AG08396 (cell line): Measurements from ENCODE around the gene SVEP1.
"Not testable (repeated sequence)": the region's sequence is repeated elsewhere in the genome, so short reads cannot be mapped to it uniquely, and the experiment has no call there.

Source experiments
- DNase-seq: peaks from one replicate; pipeline ENCODE4 v3.0.0; 2012; ENCODE audit warnings: low spot score, mixed read lengths

Gene SVEP1

DNA sequence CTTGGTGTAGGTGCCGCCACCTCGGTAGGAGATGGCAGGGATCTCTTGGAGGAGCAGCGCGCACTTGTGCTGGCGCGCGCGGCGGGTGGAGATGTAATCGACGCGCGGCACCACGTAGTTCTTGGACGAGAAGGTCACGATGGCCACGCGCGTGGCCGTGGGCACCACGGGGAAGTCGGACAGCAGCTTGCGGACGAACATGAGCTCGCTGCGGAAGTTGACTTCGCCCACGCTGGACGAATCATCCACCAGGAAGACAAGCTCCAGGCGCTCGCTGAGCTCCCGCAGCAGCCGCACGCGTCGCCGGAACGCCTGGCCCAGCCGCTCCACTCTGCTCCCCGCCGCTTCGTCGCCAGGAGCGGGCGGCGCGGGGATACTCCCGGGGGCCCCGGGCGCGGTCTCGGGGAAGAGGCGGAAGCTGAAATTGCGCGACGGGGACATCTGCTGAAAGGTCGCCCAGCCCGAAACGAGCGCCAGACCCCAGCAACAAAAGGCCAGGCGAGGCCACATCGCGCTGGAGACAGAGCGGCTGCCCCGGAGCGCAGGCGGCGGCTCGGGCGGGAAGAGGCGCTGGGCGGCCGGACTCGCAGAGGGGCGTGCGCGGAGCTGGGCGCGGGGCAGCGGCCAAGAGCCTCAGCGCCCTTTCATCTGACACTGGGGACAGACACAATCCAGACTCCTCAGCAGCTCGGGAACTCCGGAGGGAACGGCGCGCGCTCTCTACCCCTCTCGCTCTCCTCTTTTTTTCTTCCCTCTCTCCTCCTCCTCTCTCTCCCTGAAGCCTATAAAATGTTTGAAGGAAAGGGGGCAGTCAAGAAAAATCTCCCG is at the start of gene SVEP1:
TSS of gene SVEP1 (minus strand) at position 708 of the 828 bp plus-strand sequence. CDS start at position 510, 198 bp downstream.
- peak; percentile 53 for DNase-seq

DNA sequence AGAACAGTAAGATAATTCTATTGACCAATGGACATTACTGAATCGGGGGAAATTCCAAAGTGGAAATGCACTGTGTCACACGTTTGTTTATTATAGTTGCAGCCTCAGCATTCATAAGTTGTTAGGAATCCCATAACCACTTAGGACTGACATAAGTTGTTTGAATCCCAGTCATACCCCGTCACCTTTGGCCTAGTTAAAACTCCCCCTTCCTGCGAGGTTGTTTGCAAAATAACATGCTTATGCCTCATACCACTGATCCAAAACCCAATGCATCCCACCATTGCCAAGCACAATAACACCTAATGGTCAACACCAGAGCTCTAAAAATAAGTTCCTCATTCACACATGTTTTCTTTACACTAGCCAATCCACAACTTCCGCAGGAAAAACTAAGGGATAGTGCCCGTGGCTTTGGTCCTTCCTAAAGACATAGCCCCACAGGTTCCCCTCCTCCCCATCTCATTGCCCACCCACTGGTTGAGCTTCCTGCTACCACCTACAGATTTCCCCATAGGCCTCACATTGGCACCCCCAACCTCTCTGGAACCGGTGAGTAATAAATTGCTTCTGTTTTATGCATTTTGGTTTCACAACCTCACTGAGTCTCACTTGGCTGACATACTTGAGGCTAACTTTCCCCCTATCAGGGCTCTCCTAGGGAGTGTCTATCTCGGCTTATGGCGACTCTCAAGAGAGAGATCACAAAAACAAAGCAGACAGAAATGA is 46.7 kb upstream of the SVEP1 start:
- DNase-seq = peak; percentile 30

DNA sequence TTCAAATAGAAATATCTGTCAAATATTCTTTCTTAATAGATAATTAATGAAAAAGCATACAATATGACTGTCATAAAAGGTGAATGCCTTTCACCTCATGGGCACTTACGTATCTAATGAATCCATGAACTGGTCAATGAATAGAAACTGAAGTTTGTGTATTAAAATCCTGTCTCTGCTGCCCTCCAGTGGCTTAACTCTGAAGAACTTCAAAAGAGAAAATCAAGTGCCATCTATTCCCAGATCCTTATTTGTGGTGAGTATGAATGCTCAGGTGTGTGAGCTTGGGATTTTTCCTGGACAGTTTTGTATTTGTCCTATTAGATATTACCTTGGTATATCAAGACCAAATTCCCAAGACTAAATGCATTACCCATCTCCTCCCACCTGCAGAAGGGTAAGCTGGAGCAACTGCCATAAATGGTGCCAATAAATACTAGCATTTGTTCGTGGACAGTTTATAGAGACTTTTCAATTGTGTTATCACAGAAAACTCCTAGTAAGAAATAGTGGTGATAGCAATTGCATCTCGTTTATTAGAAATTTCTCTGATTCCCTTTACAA is 44.0 kb upstream of the SVEP1 start:
- peak; percentile 14 for DNase-seq

DNA sequence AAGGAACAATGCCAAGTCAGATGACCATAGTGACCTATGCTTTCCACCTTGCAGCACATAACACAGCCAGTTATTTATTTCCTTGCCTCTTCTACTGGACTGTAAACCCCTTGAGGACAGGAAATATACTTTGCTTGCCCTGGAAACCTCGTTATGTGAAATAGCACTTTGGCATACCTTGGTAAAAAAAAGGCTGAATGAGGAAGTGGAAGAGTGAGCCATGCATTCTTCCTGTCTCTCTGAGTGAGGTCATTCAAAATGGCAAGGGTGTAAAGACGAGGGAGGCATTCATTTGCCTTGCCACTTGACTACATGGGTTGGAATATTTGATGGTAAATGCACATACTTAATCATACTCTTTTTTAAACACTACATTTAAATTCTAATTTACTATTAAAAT is 42.8 kb upstream of the SVEP1 start:
- no peak for DNase-seq

DNA sequence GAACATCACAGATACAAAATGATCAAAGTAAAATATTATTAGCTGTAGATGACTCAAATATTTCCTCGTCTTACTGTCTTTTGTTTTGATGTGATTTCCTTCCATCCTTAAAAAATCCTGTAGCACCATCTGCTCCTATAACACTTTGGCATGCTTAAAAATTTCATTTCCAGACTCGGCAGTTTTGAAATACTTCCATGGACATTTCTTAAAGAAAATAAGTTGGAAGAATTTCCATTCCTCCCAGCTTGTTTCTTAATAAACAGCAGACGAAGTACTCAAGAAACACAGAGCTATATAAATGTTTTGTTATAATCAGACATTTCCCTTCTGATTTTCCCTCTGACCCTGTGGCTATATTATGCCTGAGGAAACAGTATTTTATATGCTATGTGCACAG is 41.2 kb upstream of the SVEP1 start:
- no peak for DNase-seq

DNA sequence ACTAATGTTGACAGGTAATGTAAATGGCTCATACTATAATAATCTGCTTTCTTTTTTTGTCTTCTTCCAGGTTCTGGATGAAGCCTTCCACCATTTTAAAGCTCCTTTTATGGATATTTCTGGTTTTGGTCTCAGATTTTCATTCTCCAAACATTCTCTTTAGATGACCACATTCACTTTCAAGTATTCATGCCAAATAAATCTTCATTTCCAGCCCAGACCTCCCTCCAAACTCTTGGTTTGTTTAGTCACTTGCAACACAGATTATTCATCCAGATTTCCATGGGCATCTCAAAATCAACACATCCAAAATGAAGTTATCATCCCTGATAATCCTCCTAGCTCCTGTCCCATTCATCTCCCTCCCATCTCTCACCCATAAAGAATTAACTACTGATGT is 40.3 kb upstream of the SVEP1 start:
- DNase-seq = peak; percentile 9

DNA sequence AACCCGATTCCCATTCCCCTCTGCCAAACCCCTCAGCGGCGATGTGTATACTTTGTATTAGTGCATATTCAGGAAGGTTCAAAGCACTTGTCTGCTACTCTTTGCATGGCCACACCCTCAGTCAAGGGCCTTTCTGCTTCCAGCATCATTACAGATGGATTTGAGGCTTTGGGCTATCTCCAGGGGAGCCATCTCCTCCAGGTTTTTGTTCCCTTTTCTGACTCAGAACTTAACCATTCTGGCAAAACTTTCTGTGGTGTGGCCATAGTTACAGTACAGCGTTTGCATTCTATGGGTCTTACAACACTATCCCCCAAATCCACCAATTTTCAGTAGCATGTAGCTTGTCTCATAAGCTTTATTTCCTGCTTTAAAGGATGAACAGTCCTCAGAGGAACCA is 36.0 kb upstream of the SVEP1 start:
- DNase-seq = peak; percentile 18

DNA sequence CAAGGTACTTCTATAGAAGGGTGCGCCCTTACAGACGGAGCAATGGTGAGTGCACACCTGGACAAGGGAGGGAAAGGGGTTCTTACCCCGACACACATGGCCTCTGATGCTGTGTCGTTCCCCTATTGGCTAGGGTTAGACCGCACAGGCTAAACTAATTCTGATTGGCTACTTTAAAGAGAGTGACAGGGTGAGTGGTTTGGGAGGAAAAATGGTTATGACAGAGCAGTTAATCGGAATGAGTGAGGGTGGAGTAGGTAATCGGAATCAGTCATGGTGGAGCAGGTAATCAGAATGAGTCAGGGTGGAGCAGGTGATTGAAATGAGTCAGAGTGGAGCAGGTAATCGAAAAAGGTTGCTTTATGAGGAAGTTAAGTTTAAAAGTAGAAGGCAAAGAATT is 35.0 kb upstream of the SVEP1 start:
- not testable (repeated sequence) for DNase-seq

DNA sequence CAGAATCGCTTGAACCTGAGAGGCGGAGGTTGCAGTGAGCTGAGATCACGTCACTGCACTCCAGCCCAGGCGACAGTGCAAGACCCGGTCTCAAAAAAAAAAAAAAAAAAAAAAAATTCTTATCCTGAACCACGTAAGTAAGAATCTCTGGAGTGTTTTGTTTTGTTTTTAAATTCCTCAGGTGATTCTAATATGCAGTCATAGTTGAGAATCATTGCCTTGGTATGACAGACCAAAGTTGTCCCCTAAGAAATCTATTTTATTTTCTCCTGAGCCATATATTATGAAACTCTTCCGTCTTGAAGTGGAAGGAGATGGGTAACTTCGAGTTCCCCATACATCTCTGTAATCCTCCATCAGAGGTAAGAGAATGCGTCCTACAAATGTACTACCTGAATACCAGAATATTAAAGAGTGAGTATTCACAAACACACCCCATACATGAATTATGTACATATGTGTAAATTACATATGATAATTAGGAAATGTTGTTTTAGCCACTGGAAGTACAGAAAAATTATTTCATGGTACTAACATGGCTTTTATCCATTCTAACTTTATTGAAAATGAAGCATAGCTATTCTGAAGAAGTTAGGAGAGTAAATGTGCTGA is 26.7 kb upstream of the SVEP1 start:
- DNase-seq = no peak

DNA sequence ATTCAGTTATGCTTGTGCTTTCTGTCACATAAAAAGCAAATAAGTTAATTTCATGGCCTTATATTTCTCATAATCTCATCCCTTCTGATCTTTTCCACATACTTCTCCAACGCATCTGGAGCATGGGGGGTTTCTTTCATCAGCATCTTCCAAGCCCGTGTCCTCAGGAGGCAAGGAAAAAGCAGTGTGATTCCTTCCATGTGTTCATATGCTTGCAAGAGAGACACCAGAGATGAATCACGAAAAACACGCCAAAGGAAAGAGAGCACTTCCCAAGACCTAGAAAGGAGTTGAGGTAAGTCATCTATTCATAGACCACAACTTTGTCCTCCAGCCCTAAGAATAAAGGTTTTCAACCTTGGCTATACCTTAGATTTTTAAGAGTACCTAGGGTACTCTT is 26.0 kb upstream of the SVEP1 start:
- no peak for DNase-seq

DNA sequence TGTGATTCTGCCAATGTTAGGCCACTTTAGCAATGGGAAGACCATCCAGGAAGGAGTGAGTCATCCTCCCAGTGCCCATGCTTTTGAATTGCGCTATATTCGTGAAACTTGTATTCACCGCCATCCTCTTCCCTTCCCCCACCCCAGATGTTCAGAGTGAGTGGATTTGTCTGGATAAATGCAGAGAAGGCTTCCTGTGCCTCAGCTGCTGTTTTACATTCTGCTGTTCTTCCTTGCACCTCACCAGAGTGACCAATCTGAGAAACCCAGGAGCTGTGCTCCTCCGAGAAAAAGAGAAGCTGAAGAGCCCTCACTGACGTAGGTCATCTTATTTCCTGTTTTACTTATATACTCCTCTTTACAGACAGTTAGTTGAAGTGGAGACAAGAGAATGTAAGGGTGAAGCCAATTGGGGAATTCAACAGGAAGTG is 24.6 kb upstream of the SVEP1 start:
- DNase-seq = no peak

DNA sequence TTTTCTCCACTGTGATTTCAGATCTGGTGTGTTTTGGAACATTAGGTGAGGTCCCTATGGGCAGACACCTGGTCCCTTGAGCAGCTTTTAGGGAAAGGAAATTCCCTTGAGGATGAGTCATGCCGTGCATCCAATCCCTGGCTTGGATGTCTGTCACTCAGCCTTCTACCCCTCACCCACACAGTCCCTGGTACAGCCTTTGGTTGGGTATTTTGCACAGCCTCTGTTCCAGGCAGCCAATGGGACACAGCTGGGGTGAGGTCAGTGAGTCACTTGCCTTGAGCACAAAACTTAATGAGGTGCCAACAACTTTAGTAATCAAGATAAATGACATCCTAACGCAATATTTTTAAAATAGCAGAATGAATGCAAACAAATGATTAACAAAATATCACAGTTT is 22.7 kb upstream of the SVEP1 start:
- no peak for DNase-seq

DNA sequence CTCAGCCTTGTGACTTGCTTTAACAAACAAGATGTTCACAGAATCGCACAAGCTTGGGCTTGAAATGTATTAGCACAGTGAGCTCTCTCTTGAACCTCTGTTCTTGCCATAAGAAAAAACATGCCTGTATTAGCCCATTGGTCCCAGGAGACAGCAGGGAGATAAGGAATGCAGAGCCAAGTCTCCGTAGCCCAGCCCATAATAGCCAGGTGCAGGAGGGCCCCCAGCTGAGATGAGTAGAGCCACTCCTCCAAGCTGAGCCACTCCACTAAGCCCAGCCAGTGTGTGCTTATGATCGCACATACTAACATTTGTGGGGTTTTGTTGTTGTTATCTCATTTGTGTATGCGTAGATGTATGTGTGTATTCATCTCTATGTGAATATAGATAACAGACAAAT is 21.6 kb upstream of the SVEP1 start:
- no peak for DNase-seq

DNA sequence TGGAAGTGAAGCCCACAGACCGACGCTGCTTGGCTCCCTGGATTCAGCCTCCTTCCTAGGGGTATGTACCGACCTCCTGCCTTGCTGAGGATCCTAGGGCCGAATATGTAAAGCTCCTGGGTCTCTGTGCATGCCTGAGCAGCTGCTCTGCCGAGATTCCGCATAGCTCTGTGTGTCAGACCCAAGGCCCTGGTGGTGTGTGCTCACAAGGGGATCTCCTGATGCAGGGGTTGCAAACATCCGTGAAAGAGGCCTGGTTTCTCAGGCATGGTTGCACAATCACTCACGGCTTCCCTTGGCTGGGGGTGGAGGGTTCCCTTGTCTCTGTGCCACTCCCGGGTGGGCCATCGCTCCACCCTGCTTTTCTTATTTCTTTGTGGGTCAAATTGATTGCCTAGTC is 19.9 kb upstream of the SVEP1 start:
- DNase-seq = no peak

DNA sequence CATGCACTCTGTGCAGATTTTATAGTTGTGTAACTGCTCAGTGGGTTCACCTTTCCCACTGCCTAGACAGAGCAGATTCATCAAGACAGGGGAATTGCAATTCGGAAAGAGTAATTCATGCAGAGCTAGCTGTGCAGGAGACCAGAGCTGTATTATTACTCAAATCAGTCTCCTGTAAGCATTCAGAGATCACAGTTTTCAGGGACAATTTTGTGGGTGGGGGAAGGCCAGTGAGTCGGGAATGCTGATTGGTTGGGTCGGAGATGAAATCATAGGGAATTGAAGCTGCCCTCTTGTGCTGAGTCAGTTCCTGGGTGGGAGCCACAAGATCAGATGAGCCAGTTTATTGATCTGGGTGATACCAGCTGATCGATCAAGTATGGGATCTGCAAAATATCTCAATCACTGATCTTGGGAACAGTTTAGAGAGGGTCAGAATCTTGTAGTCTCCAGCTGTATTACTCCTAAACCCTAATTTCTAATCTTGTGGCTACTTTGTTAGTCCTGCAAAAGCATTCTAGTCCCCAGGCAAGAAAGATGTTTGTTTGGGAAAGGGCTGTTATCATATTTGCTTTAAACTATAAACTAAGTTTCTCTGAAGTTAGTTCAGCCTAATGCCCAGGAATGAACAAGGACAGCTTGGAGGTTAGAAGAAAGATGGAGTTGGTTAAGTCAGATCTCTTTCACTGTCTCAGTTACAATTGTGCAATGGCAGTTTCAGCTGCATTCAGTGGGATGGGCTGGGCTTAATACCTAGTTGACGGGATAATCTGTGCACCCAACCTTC is 12.7 kb upstream of the SVEP1 start:
- DNase-seq = no peak

DNA sequence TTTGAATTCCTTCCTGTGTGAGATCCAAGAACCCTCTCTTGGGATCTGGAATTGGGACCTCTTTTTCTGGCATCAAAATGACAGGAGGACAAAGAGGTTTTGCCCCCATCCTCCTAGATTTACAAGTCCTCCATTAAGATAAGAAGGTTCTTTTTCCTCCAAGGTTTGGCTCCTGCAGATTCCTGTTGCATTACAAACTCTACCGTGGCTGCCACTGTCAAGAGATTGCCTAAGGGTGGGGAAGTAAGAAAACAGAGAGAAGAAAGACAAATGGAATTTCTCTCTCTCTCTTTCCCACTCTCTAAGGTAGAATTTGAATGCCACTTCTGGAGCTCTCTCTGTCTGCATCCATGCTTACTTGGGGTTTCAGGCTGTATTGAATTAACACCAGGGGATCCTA is 12.0 kb upstream of the SVEP1 start:
- DNase-seq = no peak

DNA sequence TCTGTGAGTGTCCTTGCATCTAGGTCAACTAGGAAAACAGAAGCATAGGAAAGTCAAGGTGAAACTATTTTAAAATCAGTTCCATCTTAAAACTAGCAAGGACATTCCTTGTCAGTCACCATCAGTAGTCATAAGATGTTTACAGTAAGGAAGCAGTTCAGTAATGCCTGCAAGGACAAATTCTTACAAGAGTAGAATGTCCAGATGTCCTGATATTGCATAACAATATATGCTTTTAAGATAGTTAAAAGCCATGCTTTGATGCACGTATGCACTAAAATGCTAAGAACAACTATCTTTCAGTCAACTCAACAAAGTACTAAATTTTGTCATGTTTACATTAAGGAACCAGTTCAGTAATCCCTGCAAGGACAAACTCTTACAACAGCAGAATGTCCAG is 11.3 kb upstream of the SVEP1 start:
- DNase-seq = no peak

DNA sequence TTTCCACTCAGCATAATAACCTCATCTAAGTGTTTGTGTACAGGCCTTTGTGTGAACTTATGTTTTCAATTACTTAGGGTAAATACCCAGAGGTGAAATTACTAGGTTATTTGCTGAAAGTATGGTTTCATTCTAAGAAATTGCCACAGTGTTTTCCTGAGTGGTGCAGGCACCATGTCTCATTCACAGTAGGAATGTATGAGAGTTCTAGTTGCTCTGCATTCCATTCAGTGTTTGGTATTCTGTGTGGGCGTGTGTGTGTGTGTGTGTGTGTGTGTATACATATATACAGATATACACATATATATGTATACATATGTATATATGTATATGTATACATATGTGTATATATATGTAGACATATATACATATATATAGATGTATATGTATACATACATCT is 8.8 kb upstream of the SVEP1 start:
- no peak for DNase-seq

DNA sequence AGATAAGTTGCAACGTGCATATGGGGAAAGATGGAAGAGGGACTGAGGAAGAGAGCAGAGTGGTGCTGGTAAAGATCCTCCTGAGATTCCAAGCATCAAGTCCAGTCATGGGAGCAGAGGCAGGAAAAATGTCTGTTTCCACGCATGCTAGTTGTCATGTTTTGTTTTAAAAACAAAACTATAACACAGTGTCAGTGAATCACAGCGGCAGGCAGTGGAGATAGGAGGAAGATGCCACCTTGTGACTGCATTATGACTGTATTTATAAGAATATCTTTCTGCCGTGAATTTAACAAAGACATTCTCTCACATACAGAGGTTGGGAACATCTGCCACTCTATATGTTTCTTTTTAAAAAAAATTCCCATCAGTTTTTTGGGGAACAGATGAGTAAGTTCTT is 3.7 kb upstream of the SVEP1 start:
- peak; percentile 47 for DNase-seq

DNA sequence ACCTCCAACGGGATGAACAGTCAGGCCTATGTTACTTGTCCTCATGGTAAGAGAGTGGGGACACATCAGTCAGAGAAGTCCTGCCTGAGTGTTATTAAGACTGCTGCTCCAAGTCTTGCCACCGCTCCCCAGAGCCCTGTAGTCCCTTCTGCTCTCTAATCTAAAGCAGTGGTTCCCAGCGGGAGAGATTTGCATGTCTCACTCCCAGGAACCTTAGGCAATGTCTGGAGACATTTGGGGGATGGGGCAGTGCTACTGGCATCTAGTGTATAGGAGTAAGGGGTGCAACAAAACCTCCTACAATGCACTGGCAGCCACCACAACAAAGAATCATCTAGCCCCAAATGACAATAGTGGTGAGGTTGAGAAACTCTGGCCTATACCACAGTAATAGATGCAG is 2.6 kb upstream of the SVEP1 start:
- DNase-seq = no peak

DNA sequence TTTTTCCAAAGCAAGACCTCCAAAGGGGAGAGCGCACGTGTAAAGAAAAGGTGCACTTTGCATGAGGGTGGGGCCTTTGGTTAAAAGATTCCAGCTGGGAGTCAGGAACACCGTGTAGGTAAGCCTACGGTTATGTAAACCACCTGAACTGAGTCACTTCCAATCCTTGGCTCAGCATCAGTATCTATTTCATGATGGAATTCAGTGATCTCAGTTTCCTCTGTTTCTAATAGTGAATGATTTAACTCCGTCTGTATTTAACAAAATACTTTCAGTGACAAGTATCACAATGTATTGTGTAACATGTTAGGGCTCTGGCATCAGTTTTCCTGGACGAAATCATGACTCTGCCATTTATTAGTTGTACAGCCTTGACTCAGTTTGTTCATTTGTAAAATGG is 1.3 kb upstream of the SVEP1 start:
- no peak for DNase-seq

DNA sequence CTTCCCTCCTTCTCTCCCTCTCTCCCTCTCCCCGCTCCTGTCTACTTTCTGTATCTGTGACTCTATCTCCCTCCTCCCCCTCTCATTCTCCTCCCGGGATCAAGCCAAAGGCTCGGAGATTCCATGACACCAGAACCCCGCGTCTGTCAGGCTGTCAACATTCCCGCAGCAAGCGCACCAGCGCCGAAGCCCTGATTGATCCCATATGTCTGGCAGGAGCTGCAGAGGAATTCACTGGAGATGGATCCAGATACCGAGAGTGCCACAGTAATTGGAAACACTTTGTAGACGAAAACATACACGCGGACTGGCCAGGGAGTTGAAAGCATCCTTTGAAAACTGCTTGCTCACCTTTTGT is 300 bp upstream of the SVEP1 start:
- peak; percentile 85 for DNase-seq
